OCI-LY7 (cell line): ENCODE measurements around the gene DIS3L. TPM values are rescaled to one million over a fixed set of nuclear protein-coding genes. Genes with fewer than 3 reads are reported as not detected.

ENCODE experiments used
- BruUV-seq: library from RNA; stranded (reverse); fragments of 400-500 nt; replicated peaks from 2 replicates; lab custom pipeline; 2021; lab: Mats Ljungman, UMichigan
- CTCF ChIA-PET: fragments of 300-600 bp; sonication (Branson Sonifier 250); formaldehyde crosslinking; loops from one replicate; lab custom pipeline; 2022; ENCODE audit warnings: antibody characterized with exemption; ENCODE audit not compliant: unreplicated experiment; lab: Charles Lee
- POLR2A ChIA-PET: fragments of 300-600 bp; sonication (Branson Sonifier 250); formaldehyde crosslinking; loops from one replicate; lab custom pipeline; 2022; ENCODE audit warnings: antibody characterized with exemption; lab: Charles Lee
- DNase-seq: peaks from one replicate; pipeline ENCODE4 v3.0.0-alpha.2; 2015; ENCODE audit warnings: low spot score
- H2AFZ ChIP-seq: fragments of 200-600 bp; sonication (generic), shearing (Covaris generic); 2 replicates; pipeline ENCODE4 v1.6.1; 2014; ENCODE audit warnings: mild to moderate bottlenecking, antibody characterized with exemption, low read length, moderate library complexity
- H3K27ac ChIP-seq: fragments of 200-600 bp; sonication (generic); 2 replicates; pipeline ENCODE4 v1.5.1; 2014; ENCODE audit warnings: mixed run types, low read depth, mild to moderate bottlenecking, moderate library complexity, low read length, inconsistent platforms; ENCODE audit not compliant: poor library complexity, severe bottlenecking
- H3K36me3 ChIP-seq: fragments of 200-600 bp; sonication (generic); 2 replicates; pipeline ENCODE4 v1.6.1; 2014; ENCODE audit warnings: mild to moderate bottlenecking, antibody characterized with exemption, low read length, moderate library complexity, mixed read lengths; ENCODE audit not compliant: insufficient read depth
- H3K4me1 ChIP-seq: fragments of 200-600 bp; sonication (generic); 2 replicates; pipeline ENCODE4 v1.5.1; 2014; ENCODE audit warnings: mild to moderate bottlenecking, low read length; ENCODE audit not compliant: insufficient read depth, poor library complexity, severe bottlenecking
- H3K4me2 ChIP-seq: fragments of 200-600 bp; sonication (generic); 2 replicates; pipeline ENCODE4 v1.6.1; 2014; ENCODE audit warnings: mild to moderate bottlenecking, low read length
- H3K4me3 ChIP-seq: fragments of 200-600 bp; sonication (generic); 2 replicates; pipeline ENCODE4 v1.5.1; 2014; ENCODE audit warnings: mild to moderate bottlenecking, low read depth, low read length; ENCODE audit not compliant: poor library complexity, severe bottlenecking
- H3K79me2 ChIP-seq: fragments of 200-600 bp; sonication (generic); 2 replicates; pipeline ENCODE4 v1.6.1; 2016; ENCODE audit warnings: low read depth, mild to moderate bottlenecking, low read length, moderate library complexity, mixed read lengths; ENCODE audit not compliant: insufficient read depth
- H3K9me2 ChIP-seq: fragments of 200-600 bp; sonication (generic); 2 replicates; pipeline ENCODE4 v1.6.1; 2016; ENCODE audit warnings: mild to moderate bottlenecking, low read length, mixed read lengths; ENCODE audit not compliant: insufficient read depth
- H3K9me3 ChIP-seq: fragments of 200-600 bp; sonication (generic); 2 replicates; pipeline ENCODE4 v1.6.1; 2014; ENCODE audit warnings: mild to moderate bottlenecking, mixed run types, low read length, mixed read lengths
- H4K20me1 ChIP-seq: fragments of 200-600 bp; sonication (generic); 2 replicates; pipeline ENCODE4 v1.6.1; 2014; ENCODE audit warnings: mild to moderate bottlenecking, antibody characterized with exemption, low read length, moderate library complexity, mixed read lengths; ENCODE audit not compliant: insufficient read depth
- EZH2phosphoT487 ChIP-seq: fragments of 200-600 bp; sonication (generic); IDR thresholded peaks from 2 replicates; pipeline ENCODE4 v1.6.1; 2018; ENCODE audit warnings: low read depth, borderline replicate concordance, mild to moderate bottlenecking, mixed run types, antibody characterized with exemption, low read length, moderate library complexity, mixed read lengths
- intact Hi-C: fragments of 100-400 bp; cut with micrococcal nuclease; formaldehyde crosslinking; loops from one replicate; pipeline ENCODE4 v1.10.0; 2022; ENCODE audit not compliant: unreplicated experiment
- total RNA-seq, 2 experiments: library from RNA; depleted of rRNA in 1 of 2; stranded (reverse); fragments of >200 nt in 1 of 2; shearing (Covaris generic) in 1 of 2; gene quantifications; 2 replicates each; pipeline ENCODE4 v1.2.3, GENCODE V29; 2014 to 2022
- TF ChIP-seq, protein P1 (sequence below): fragments of 200-600 bp; sonication (generic); conservative IDR thresholded peaks from 2 replicates; pipeline ENCODE4 v1.5.1; 2014; ENCODE audit warnings: mild to moderate bottlenecking, antibody characterized with exemption, low read length, moderate library complexity, mixed read lengths

DIS3L gene
- total RNA-seq, 2 experiments from 2014 or later = 33.9 to 67.6 TPM

DNA sequence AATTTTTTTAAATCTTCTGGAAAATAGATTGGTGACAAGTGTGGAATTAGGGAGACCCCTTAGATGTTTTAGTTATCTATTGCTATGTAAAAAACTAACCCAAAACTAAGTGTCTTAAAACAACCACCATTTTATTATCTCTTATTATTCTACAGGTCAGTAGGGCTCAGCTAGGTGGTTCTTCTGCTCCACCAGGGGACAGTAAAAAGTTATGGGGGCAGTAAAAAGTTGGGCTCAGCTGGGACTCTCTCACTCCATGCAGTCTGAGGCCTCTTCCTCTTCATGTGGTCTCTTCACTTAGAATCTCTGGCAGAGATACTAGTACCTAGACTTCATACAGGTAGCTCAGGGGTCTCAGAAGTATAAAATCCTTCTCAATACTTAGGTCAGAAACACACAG is 18.0 kb upstream of the DIS3L start:
- H3K27ac ChIP-seq = no peak overlapping the region
- DNase-seq = no peak
- no peak overlapping the region for H3K4me2 ChIP-seq
- no peaks in the 10 kb centered on the region for H3K36me3 ChIP-seq
- no peak for TF ChIP-seq EZH2phosphoT487
- TF ChIP-seq, protein P1, sequence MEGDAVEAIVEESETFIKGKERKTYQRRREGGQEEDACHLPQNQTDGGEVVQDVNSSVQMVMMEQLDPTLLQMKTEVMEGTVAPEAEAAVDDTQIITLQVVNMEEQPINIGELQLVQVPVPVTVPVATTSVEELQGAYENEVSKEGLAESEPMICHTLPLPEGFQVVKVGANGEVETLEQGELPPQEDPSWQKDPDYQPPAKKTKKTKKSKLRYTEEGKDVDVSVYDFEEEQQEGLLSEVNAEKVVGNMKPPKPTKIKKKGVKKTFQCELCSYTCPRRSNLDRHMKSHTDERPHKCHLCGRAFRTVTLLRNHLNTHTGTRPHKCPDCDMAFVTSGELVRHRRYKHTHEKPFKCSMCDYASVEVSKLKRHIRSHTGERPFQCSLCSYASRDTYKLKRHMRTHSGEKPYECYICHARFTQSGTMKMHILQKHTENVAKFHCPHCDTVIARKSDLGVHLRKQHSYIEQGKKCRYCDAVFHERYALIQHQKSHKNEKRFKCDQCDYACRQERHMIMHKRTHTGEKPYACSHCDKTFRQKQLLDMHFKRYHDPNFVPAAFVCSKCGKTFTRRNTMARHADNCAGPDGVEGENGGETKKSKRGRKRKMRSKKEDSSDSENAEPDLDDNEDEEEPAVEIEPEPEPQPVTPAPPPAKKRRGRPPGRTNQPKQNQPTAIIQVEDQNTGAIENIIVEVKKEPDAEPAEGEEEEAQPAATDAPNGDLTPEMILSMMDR = no peak
- no peaks in the 10 kb centered on the region for H3K9me2 ChIP-seq
- intact Hi-C loops = no loop called here
- ChIA-PET POLR2A (no interaction called here), CTCF (no interaction called here)
- H3K4me1 ChIP-seq = no peaks in the 10 kb centered on the region
- no peaks in the 10 kb centered on the region for H3K79me2 ChIP-seq
- BruUV-seq = no TSS peak
- no peak overlapping the region for H2AFZ ChIP-seq
- H3K9me3 ChIP-seq = no peaks in the 10 kb centered on the region
- H3K4me3 ChIP-seq = no peak overlapping the region
- no peaks in the 10 kb centered on the region for H4K20me1 ChIP-seq

DNA sequence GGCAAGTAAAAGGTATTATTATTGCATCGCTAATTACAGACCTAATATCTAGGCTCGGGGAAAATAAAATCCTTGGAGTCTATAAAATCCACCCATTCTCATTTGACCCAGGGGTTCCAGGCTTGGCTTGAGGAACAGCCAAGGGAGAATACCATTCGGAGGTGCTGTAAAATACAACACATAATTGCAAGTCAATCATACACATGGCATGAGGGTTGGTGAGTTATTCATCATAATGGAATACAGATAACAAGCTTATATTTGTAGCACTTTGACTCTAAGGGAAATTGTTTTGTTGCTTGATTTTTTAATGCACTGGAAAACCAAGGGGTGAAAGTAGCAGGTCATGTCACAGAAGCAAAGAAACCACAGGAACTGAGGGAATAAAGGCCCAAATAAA is 16.8 kb upstream of the DIS3L start:
- no TSS peak for BruUV-seq
- H3K27ac ChIP-seq = no peak overlapping the region
- H3K4me2 ChIP-seq = no peak overlapping the region
- no peaks in the 10 kb centered on the region for H3K9me3 ChIP-seq
- CTCF ChIA-PET = no interaction called here
- POLR2A ChIA-PET = no interaction called here
- no peaks in the 10 kb centered on the region for H3K9me2 ChIP-seq
- no peak for DNase-seq
- H4K20me1 ChIP-seq = no peaks in the 10 kb centered on the region
- intact Hi-C loops = no loop called here
- no peaks in the 10 kb centered on the region for H3K79me2 ChIP-seq
- H2AFZ ChIP-seq = no peak overlapping the region
- no peaks in the 10 kb centered on the region for H3K36me3 ChIP-seq
- TF ChIP-seq, protein P1 = no peak
- TF ChIP-seq EZH2phosphoT487 = no peak
- no peak overlapping the region for H3K4me3 ChIP-seq
- H3K4me1 ChIP-seq = no peaks in the 10 kb centered on the region

DNA sequence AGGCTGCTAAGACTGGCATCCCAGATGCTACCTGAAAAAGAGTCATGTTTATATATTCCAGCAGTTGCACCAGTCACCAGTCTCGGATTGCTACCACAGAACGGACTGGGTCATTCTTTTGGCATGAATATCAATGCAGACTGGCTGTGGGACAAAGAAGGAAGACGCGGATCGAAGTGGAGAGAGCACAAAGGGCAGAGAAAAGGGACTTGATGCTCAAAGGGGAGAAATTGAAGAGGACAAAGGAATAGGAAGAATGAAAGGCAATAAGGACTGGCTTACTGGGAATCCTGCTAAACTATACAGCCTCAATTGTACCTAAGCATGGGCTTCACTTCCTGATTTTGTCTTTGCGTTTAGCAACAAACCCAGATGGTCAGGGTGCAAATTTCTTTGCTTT is 15.3 kb upstream of the DIS3L start:
- Histone ChIP-seq H3K4me2 (no peak overlapping the region), H3K9me2 (no peaks in the 10 kb centered on the region), H4K20me1 (no peaks in the 10 kb centered on the region), H3K4me1 (no peaks in the 10 kb centered on the region), H2AFZ (no peak overlapping the region), H3K4me3 (no peak overlapping the region), H3K27ac (no peak overlapping the region), H3K79me2 (no peaks in the 10 kb centered on the region), H3K9me3 (no peaks in the 10 kb centered on the region), H3K36me3 (no peaks in the 10 kb centered on the region)
- DNase-seq = no peak
- CTCF ChIA-PET = no interaction called here
- POLR2A ChIA-PET = interaction anchor here (0.9 kb wide), 1 partner anchor 9 kb away, joined by 8 read pairs; no protein-coding TSS in a partner anchor
- intact Hi-C loops = no loop called here
- TF ChIP-seq, protein P1 = no peak
- TF ChIP-seq EZH2phosphoT487 = no peak
- BruUV-seq = no TSS peak
